GM18951 (cell line): ENCODE data around the gene KRTAP9-4.
"Not testable (repeated sequence)": the region's sequence is repeated elsewhere in the genome, so short reads cannot be mapped to it uniquely, and the experiment has no call there.

Source experiments
- POLR2A ChIP-seq: IDR thresholded peaks from 4 replicates; pipeline ENCODE4 v1.6.1; 2011; ENCODE audit warnings: mild to moderate bottlenecking; ENCODE audit not compliant: insufficient read length, insufficient read depth; ENCODE audit errors: extremely low read depth
- in situ Hi-C: fragments of 300-500 bp; cut with MboI; formaldehyde crosslinking; loops from one replicate; pipeline ENCODE4 v1.12.0; 2022; ENCODE audit warnings: low sequenced_read_pairs, mixed read lengths, inconsistent platforms; ENCODE audit not compliant: unreplicated experiment

KRTAP9-4 gene

GRCh38 chr17:41249637-41250240 lies at the start of gene KRTAP9-4:
KRTAP9-4 (plus strand) TSS chr17:41249687; CDS start chr17:41249721, 34 bp downstream.
- in situ Hi-C loops, result not testable (repeated sequence)

- TF ChIP-seq POLR2A, result no peak
- in situ Hi-C loops, result no loop called here
These were observed 37.5 kb upstream of the KRTAP9-4 start for GRCh38 chr17:41211845-41212466.

DNA sequence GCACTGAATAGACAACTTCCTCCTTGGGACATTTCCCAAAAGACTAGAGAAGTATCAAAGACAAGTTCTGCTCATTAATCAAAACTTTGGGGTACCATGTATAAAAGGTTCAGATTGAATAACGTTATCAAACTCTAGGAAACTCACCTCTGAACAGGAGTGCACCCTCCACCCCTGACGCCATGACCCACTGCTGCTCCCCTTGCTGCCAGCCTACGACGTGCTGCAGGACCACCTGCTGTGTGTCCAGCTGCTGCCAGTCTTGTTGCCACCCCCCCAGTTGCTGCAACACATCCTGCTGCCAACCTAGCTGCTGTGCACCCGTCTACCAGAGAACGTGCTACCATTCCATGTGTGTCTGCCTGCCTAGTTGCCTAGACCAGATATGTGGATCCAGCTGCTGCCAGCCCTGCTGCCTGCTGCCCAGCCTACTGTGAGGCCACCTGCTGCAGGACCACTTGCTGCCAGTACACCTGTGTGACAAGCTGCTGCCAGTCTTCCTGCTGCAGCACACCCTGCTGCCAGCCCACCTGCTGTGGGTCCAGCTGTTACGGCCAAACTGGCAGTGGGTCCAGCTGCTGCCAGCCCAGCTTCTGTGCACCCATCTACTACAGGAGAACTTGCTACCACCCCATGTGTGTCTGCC lies 36.8 kb upstream of the KRTAP9-4 start:
- TF ChIP-seq POLR2A, result no peak
- in situ Hi-C loops, result no loop called here

GRCh38 chr17:41215681-41216080 lies 33.8 kb upstream of the KRTAP9-4 start:
- in situ Hi-C loops, result no loop called here
- TF ChIP-seq POLR2A, result no peak

DNA sequence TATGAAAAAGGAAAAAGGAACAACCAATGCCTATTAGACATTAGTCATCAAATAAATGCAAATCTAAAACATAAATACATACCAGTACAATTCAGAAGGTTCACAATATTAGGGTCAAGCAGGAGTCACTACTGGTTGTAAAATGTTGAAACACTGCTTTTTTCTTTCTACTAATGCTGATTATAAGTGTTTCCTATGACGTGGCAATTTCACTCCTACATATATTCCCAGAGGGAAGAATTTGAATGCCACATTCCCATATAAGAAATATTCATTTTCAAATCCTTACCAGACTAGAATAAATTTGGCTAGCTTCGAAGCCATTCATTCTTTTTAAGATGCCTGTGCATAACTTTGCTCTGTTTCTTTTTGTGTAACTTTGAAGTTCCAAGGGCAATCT lies 25.7 kb upstream of the KRTAP9-4 start:
- no peak for TF ChIP-seq POLR2A

GRCh38 chr17:41226051-41226450 lies 23.4 kb upstream of the KRTAP9-4 start:
- no peak for TF ChIP-seq POLR2A

More for the DNA sequence above, 25.7 kb upstream of the KRTAP9-4 start:
- in situ Hi-C loops, result no loop called here

DNA sequence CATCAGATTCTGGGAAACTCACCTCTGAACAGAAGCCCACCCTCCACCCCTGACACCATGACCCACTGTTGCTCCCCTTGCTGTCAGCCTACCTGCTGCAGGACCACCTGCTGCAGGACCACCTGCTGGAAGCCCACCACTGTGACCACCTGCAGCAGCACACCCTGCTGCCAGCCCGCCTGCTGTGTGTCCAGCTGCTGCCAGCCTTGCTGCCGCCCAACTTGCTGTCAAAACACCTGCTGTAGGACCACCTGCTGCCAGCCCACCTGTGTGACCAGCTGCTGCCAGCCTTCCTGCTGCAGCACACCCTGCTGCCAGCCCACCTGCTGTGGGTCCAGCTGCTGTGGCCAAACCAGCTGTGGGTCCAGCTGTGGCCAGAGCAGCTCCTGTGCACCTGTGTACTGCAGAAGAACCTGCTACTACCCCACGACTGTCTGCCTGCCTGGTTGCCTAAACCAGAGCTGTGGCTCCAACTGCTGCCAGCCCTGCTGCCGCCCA lies 22.8 kb upstream of the KRTAP9-4 start, which contains the start of gene KRTAP9-2:
Gene KRTAP9-2, plus strand, starts transcription at position 51 of the 498 bp plus-strand sequence. Its CDS starts 7 bp downstream, at position 58.
- in situ Hi-C loops, result not testable (repeated sequence)

More at GRCh38 chr17:41226051-41226450, 23.4 kb upstream of the KRTAP9-4 start:
- in situ Hi-C loops, result no loop called here

- TF ChIP-seq POLR2A, result no peak
- in situ Hi-C loops, result no loop called here
These were observed 19.4 kb upstream of the KRTAP9-4 start for GRCh38 chr17:41230094-41230493.

- in situ Hi-C loops, result no loop called here
- TF ChIP-seq POLR2A, result no peak
These were observed 17.8 kb upstream of the KRTAP9-4 start for GRCh38 chr17:41231731-41232130.

DNA sequence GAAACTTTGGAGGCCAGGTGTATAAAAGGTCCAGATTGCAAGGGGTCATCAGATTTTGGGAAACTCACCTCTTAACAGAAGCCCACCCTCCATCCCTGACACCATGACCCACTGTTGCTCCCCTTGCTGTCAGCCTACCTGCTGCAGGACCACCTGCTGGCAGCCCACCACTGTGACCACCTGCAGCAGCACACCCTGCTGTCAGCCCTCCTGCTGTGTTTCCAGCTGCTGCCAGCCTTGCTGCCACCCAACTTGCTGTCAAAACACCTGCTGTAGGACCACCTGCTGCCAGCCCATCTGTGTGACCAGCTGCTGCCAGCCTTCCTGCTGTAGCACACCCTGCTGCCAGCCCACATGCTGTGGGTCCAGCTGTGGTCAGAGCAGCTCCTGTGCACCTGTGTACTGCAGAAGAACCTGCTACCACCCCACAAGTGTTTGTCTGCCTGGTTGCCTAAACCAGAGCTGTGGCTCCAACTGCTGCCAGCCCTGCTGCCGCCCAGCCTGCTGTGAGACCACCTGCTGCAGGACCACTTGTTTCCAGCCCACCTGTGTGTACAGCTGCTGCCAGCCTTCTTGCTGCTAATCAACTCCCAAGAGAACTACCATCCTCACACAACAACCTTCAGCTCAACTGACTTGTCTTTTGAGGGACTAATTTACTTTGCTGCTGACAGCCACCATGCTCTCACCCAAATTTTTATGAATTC lies 16.9 kb upstream of the KRTAP9-4 start, which contains the start of gene KRTAP9-3:
Gene KRTAP9-3, plus strand, starts transcription at position 51 of the 707 bp plus-strand sequence. Its CDS starts 53 bp downstream, at position 104.
- in situ Hi-C loops, result not testable (repeated sequence)

- in situ Hi-C loops, result not testable (repeated sequence)
These were observed 12.4 kb upstream of the KRTAP9-4 start for GRCh38 chr17:41237116-41237515.

DNA sequence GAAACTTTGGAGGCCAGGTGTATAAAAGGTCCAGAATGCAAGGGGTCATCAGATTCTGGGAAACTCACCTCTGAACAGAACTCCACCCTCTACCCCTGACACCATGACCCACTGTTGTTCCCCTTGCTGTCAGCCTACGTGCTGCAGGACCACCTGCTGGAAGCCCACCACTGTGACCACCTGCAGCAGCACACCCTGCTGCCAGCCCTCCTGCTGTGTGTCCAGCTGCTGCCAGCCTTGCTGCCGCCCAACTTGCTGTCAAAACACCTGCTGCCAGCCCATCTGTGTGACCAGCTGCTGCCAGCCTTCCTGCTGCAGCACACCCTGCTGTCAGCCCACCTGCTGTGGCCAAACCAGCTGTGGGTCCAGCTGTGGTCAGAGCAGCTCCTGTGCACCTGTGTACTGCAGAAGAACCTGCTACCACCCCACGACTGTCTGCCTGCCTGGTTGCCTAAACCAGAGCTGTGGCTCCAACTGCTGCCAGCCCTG lies 11.5 kb upstream of the KRTAP9-4 start, which contains the start of gene KRTAP9-8:
Gene KRTAP9-8, plus strand, starts transcription at position 51 of the 489 bp plus-strand sequence. Its CDS starts 53 bp downstream, at position 104.
- in situ Hi-C loops, result not testable (repeated sequence)

- in situ Hi-C loops, result not testable (repeated sequence)
These were observed 2.3 kb upstream of the KRTAP9-4 start for GRCh38 chr17:41246995-41247787.
